Fibroblast of skin of right quadriceps (primary cell): Measurements from ENCODE around the gene ANKRD9.

Source experiments
- DNase-seq: peaks from one replicate; pipeline ENCODE4 v3.0.0-alpha.2; 2013

The ANKRD9 gene

GRCh38 chr14:102496958-102497744 is 12.4 kb downstream of the ANKRD9 start:
- no peak for DNase-seq

GRCh38 chr14:102496331-102496691 is 13.3 kb downstream of the ANKRD9 start:
- DNase-seq, result no peak

GRCh38 chr14:102495491-102496330 is 13.9 kb downstream of the ANKRD9 start:
- DNase-seq, result no peak

GRCh38 chr14:102493585-102493984 is 16.0 kb downstream of the ANKRD9 start:
- DNase-seq, result no peak

GRCh38 chr14:102493096-102493495 is 16.5 kb downstream of the ANKRD9 start:
- DNase-seq, result no peak

GRCh38 chr14:102492531-102492910 is 17.1 kb downstream of the ANKRD9 start:
- no peak for DNase-seq

- no peak for DNase-seq
These were observed 17.6 kb downstream of the ANKRD9 start for GRCh38 chr14:102491786-102492530.

- no peak for DNase-seq
These were observed 18.2 kb downstream of the ANKRD9 start for GRCh38 chr14:102491366-102491765.

- no peak for DNase-seq
These were observed 19.1 kb downstream of the ANKRD9 start for GRCh38 chr14:102490456-102490855.

GRCh38 chr14:102487204-102487577 is 22.4 kb downstream of the ANKRD9 start:
- DNase-seq, result no peak

- DNase-seq, result no peak
These were observed 22.9 kb downstream of the ANKRD9 start for GRCh38 chr14:102486513-102487203.

- no peak for DNase-seq
These were observed 23.7 kb downstream of the ANKRD9 start for GRCh38 chr14:102485693-102486512.

- no peak for DNase-seq
These were observed 25.3 kb downstream of the ANKRD9 start for GRCh38 chr14:102484316-102484715.

- DNase-seq, result peak; percentile 13
These were observed 27.8 kb downstream of the ANKRD9 start for GRCh38 chr14:102481791-102482238.

- no peak for DNase-seq
These were observed 28.2 kb downstream of the ANKRD9 start for GRCh38 chr14:102481371-102481770.

- DNase-seq, result no peak
These were observed 29.8 kb downstream of the ANKRD9 start for GRCh38 chr14:102479777-102480176.

GRCh38 chr14:102479107-102479506 is 30.5 kb downstream of the ANKRD9 start:
- DNase-seq, result no peak

- DNase-seq, result no peak
These were observed 34.6 kb downstream of the ANKRD9 start for GRCh38 chr14:102474934-102475333.

GRCh38 chr14:102473559-102473958 is 36.0 kb downstream of the ANKRD9 start:
- DNase-seq, result no peak

- DNase-seq, result no peak
These were observed 36.8 kb downstream of the ANKRD9 start for GRCh38 chr14:102472791-102473150.

GRCh38 chr14:102471921-102472790 is 37.4 kb downstream of the ANKRD9 start:
- no peak for DNase-seq
